OCI-LY7 (cell line): ENCODE data around the gene CDK5RAP3. TPM values are rescaled to one million over a fixed set of nuclear protein-coding genes. Genes with fewer than 3 reads are reported as not detected.

Experiments used
- BruUV-seq: library from RNA; stranded (reverse); fragments of 400-500 nt; replicated peaks from 2 replicates; lab custom pipeline; 2021; lab: Mats Ljungman, UMichigan
- CTCF ChIA-PET: fragments of 300-600 bp; sonication (Branson Sonifier 250); formaldehyde crosslinking; loops from one replicate; lab custom pipeline; 2022; ENCODE audit warnings: antibody characterized with exemption; ENCODE audit not compliant: unreplicated experiment; lab: Charles Lee
- POLR2A ChIA-PET: fragments of 300-600 bp; sonication (Branson Sonifier 250); formaldehyde crosslinking; loops from one replicate; lab custom pipeline; 2022; ENCODE audit warnings: antibody characterized with exemption; lab: Charles Lee
- DNase-seq: peaks from one replicate; pipeline ENCODE4 v3.0.0-alpha.2; 2015; ENCODE audit warnings: low spot score
- H2AFZ ChIP-seq: fragments of 200-600 bp; sonication (generic), shearing (Covaris generic); 2 replicates; pipeline ENCODE4 v1.6.1; 2014; ENCODE audit warnings: mild to moderate bottlenecking, antibody characterized with exemption, low read length, moderate library complexity
- H3K27ac ChIP-seq: fragments of 200-600 bp; sonication (generic); 2 replicates; pipeline ENCODE4 v1.5.1; 2014; ENCODE audit warnings: mixed run types, low read depth, mild to moderate bottlenecking, moderate library complexity, low read length, inconsistent platforms; ENCODE audit not compliant: poor library complexity, severe bottlenecking
- H3K36me3 ChIP-seq: fragments of 200-600 bp; sonication (generic); 2 replicates; pipeline ENCODE4 v1.6.1; 2014; ENCODE audit warnings: mild to moderate bottlenecking, antibody characterized with exemption, low read length, moderate library complexity, mixed read lengths; ENCODE audit not compliant: insufficient read depth
- H3K4me1 ChIP-seq: fragments of 200-600 bp; sonication (generic); 2 replicates; pipeline ENCODE4 v1.5.1; 2014; ENCODE audit warnings: mild to moderate bottlenecking, low read length; ENCODE audit not compliant: insufficient read depth, poor library complexity, severe bottlenecking
- H3K4me2 ChIP-seq: fragments of 200-600 bp; sonication (generic); 2 replicates; pipeline ENCODE4 v1.6.1; 2014; ENCODE audit warnings: mild to moderate bottlenecking, low read length
- H3K4me3 ChIP-seq: fragments of 200-600 bp; sonication (generic); 2 replicates; pipeline ENCODE4 v1.5.1; 2014; ENCODE audit warnings: mild to moderate bottlenecking, low read depth, low read length; ENCODE audit not compliant: poor library complexity, severe bottlenecking
- H3K79me2 ChIP-seq: fragments of 200-600 bp; sonication (generic); 2 replicates; pipeline ENCODE4 v1.6.1; 2016; ENCODE audit warnings: low read depth, mild to moderate bottlenecking, low read length, moderate library complexity, mixed read lengths; ENCODE audit not compliant: insufficient read depth
- H3K9me2 ChIP-seq: fragments of 200-600 bp; sonication (generic); 2 replicates; pipeline ENCODE4 v1.6.1; 2016; ENCODE audit warnings: mild to moderate bottlenecking, low read length, mixed read lengths; ENCODE audit not compliant: insufficient read depth
- H3K9me3 ChIP-seq: fragments of 200-600 bp; sonication (generic); 2 replicates; pipeline ENCODE4 v1.6.1; 2014; ENCODE audit warnings: mild to moderate bottlenecking, mixed run types, low read length, mixed read lengths
- H4K20me1 ChIP-seq: fragments of 200-600 bp; sonication (generic); 2 replicates; pipeline ENCODE4 v1.6.1; 2014; ENCODE audit warnings: mild to moderate bottlenecking, antibody characterized with exemption, low read length, moderate library complexity, mixed read lengths; ENCODE audit not compliant: insufficient read depth
- EZH2phosphoT487 ChIP-seq: fragments of 200-600 bp; sonication (generic); IDR thresholded peaks from 2 replicates; pipeline ENCODE4 v1.6.1; 2018; ENCODE audit warnings: low read depth, borderline replicate concordance, mild to moderate bottlenecking, mixed run types, antibody characterized with exemption, low read length, moderate library complexity, mixed read lengths
- intact Hi-C: fragments of 100-400 bp; cut with micrococcal nuclease; formaldehyde crosslinking; loops from one replicate; pipeline ENCODE4 v1.10.0; 2022; ENCODE audit not compliant: unreplicated experiment
- total RNA-seq, 2 experiments: library from RNA; depleted of rRNA in 1 of 2; stranded (reverse); fragments of >200 nt in 1 of 2; shearing (Covaris generic) in 1 of 2; gene quantifications; 2 replicates each; pipeline ENCODE4 v1.2.3, GENCODE V29; 2014 to 2022
- TF ChIP-seq, protein P1 (sequence below): fragments of 200-600 bp; sonication (generic); conservative IDR thresholded peaks from 2 replicates; pipeline ENCODE4 v1.5.1; 2014; ENCODE audit warnings: mild to moderate bottlenecking, antibody characterized with exemption, low read length, moderate library complexity, mixed read lengths

The CDK5RAP3 gene
- total RNA-seq, 2 experiments from 2014 or later: 241 to 256 TPM

DNA sequence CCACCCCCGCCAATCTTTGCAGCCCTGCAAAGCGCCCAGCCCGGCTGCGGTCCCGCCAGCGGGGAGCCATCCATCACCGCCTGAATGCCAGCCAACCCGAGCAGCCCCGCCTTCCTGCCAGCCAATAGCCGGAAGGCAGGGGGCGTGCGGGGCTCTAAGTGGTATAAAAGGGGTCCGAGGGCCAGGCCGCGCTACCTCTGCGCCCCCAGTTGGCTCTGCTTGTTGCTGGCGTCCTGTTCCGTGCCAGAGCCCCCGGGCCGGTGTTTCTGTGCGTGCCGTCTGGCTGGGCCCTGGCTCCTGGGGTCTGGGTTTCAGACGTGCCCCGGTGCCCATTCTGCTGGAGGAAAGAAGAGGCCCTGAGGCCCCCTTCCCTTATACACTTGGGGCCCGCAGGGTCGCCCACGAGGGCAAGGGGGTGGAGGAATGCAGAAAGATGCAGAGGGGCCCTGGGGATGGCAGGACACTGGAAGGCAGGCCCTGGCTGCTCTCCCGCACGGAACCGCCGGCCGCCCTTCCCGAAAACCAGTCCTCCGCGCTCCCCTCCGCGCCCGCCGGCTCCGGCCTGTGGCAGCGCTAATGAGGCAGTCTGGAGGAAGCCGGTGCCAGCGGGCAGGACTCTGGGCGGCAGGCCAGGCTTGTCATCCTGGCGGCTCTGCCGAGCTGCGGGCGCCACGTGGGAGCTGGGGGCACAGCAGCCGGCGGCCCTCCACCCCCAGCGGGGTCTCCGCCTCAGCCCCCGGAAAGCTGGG, 52.7 kb downstream of the CDK5RAP3 start:
- peak overlapping the region; percentile 84 for H3K4me2 ChIP-seq
- ChIA-PET POLR2A (no interaction called here), CTCF (no interaction called here)
- no peaks in the 10 kb centered on the region for H3K9me3 ChIP-seq
- H3K36me3 ChIP-seq: no peaks in the 10 kb centered on the region
- DNase-seq: peak; percentile 71
- H3K27ac ChIP-seq: no peak overlapping the region
- BruUV-seq: no TSS peak
- no peaks in the 10 kb centered on the region for H3K79me2 ChIP-seq
- intact Hi-C loops: loop anchor here (2.0 kb wide), 2 partner anchors 25 to 77 kb away; partner anchors contain the start of genes CBX1 and NFE2L1
- no peaks in the 10 kb centered on the region for H4K20me1 ChIP-seq
- H2AFZ ChIP-seq: peak overlapping the region; percentile 76
- TF ChIP-seq, protein P1, sequence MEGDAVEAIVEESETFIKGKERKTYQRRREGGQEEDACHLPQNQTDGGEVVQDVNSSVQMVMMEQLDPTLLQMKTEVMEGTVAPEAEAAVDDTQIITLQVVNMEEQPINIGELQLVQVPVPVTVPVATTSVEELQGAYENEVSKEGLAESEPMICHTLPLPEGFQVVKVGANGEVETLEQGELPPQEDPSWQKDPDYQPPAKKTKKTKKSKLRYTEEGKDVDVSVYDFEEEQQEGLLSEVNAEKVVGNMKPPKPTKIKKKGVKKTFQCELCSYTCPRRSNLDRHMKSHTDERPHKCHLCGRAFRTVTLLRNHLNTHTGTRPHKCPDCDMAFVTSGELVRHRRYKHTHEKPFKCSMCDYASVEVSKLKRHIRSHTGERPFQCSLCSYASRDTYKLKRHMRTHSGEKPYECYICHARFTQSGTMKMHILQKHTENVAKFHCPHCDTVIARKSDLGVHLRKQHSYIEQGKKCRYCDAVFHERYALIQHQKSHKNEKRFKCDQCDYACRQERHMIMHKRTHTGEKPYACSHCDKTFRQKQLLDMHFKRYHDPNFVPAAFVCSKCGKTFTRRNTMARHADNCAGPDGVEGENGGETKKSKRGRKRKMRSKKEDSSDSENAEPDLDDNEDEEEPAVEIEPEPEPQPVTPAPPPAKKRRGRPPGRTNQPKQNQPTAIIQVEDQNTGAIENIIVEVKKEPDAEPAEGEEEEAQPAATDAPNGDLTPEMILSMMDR: no peak
- TF ChIP-seq EZH2phosphoT487: no peak
- peaks cover 32% of the 10 kb centered on the region for H3K4me1 ChIP-seq
- peak overlapping the region; percentile 61 for H3K4me3 ChIP-seq
- H3K9me2 ChIP-seq: no peaks in the 10 kb centered on the region

DNA sequence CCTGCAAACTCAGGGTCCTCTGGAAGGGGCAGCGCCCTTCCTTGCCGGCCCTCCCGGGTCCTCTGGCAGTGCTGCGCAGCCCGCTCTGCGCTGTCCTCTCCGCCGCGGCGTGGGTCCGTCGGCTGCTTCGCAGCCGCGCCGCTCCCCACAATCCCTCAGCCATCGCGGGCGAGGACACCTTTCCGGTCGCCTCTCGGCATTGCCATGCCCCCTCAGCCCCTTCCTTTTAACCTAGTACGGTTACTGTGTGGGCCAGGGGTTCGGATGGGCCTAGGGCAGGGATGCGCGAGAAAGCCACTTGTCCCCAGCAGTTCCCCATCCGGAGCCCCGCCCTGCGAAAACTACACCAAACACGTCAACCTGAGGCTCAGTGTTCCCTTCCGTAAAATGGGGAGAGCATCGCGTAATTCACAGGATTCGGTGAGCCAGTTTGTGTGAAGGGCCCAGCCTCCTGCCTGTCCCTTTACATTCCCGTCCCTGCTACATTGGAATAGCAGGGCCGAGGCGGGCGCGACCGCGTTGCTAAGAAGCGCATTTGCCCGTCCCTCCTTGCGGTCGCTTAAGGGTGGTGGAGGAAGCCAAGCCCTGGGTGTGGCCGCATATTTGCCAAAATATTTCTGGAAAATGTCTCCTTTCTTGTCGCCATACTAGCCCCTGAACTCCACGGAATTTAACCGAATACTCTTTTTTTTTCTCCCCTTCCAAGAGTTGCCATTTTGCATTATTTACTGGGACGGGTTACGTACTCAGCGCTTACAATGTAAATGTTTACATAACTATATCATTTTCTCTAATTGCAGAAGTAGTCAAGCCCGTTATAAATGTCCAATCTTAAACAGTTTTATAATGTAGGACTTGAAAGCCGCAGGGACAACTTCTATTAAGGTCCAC, 53.5 kb downstream of the CDK5RAP3 start:
- intact Hi-C loops: loop anchor here (1.0 to 5.0 kb wide), 4 partner anchors 24 to 593 kb away; partner anchors contain the start of genes CBX1, HOXB8 and NFE2L1
- no peak overlapping the region for H3K27ac ChIP-seq
- no peaks in the 10 kb centered on the region for H3K79me2 ChIP-seq
- ChIA-PET POLR2A (no interaction called here), CTCF (interaction anchor here (1.0 to 1.4 kb wide), 2 partner anchors 30 to 48 kb away, joined by 3 read pairs; no protein-coding TSS in a partner anchor)
- peak overlapping the region; percentile 61 for H3K4me3 ChIP-seq
- no peaks in the 10 kb centered on the region for H3K9me3 ChIP-seq
- H2AFZ ChIP-seq: peak overlapping the region; percentile 76
- H3K4me2 ChIP-seq: peak overlapping the region; percentile 84
- no peak for DNase-seq
- H3K36me3 ChIP-seq: no peaks in the 10 kb centered on the region
- no peaks in the 10 kb centered on the region for H3K9me2 ChIP-seq
- peaks cover 32% of the 10 kb centered on the region for H3K4me1 ChIP-seq
- H4K20me1 ChIP-seq: no peaks in the 10 kb centered on the region
- TF ChIP-seq, protein P1: no peak
- no peak for TF ChIP-seq EZH2phosphoT487
- BruUV-seq: no TSS peak
